Activated CD4-positive, alpha-beta T cell treated with anti-CD3 and anti-CD28 coated beads for 4 hours (primary cell): ENCODE results near the gene POLA1.
A peak's percentile ranks its signal among the peaks of the same experiment; 100 is the strongest.

Source experiments
- DNase-seq, 2 donors: peaks; one replicate each; pipeline ENCODE4 v3.0.0-alpha.2; 2020

POLA1 gene

GRCh38 chrX:25013632-25014365 is 320.1 kb downstream of the POLA1 start:
- no peak for DNase-seq

- no peak for DNase-seq
Measured at GRCh38 chrX:25014366-25014838, 320.7 kb downstream of the POLA1 start.

GRCh38 chrX:25015486-25016360 is 322.0 kb downstream of the POLA1 start, which contains the start of gene ARX:
Gene ARX, minus strand, starts transcription at chrX:25015965. Its CDS starts 228 bp downstream, at chrX:25015737.
- no peak for DNase-seq

GRCh38 chrX:25016361-25016671 is 322.6 kb downstream of the POLA1 start:
- DNase-seq = no peak

GRCh38 chrX:25016938-25017598 is 323.4 kb downstream of the POLA1 start:
- DNase-seq = no peak

- DNase-seq = no peak
Measured at GRCh38 chrX:25017667-25018247, 324.0 kb downstream of the POLA1 start.

- DNase-seq = no peak
Measured at GRCh38 chrX:25018682-25019081, 325.0 kb downstream of the POLA1 start.

GRCh38 chrX:25019707-25020390 is 326.1 kb downstream of the POLA1 start:
- DNase-seq = no peak

- DNase-seq = no peak
Measured at GRCh38 chrX:25020391-25020904, 326.7 kb downstream of the POLA1 start.

- DNase-seq = peak in 1 of 2 donors; percentile 12
Measured at GRCh38 chrX:25020905-25021449, 327.3 kb downstream of the POLA1 start.

GRCh38 chrX:25022499-25023325 is 329.0 kb downstream of the POLA1 start:
- no peak for DNase-seq

- no peak for DNase-seq
Measured at GRCh38 chrX:25023908-25024307, 330.2 kb downstream of the POLA1 start.

GRCh38 chrX:25025615-25026014 is 331.9 kb downstream of the POLA1 start:
- DNase-seq = no peak

GRCh38 chrX:25026576-25026975 is 332.9 kb downstream of the POLA1 start:
- DNase-seq = no peak

GRCh38 chrX:25028726-25029125 is 335.0 kb downstream of the POLA1 start:
- DNase-seq = no peak

GRCh38 chrX:25029288-25029825 is 335.6 kb downstream of the POLA1 start:
- no peak for DNase-seq

GRCh38 chrX:25034889-25035288 is 341.2 kb downstream of the POLA1 start:
- no peak for DNase-seq

- DNase-seq = no peak
Measured at GRCh38 chrX:25039036-25039435, 345.3 kb downstream of the POLA1 start.

- DNase-seq = no peak
Measured at GRCh38 chrX:25043192-25043591, 349.5 kb downstream of the POLA1 start.
